H9 (cell line): ENCODE results near the gene ELFN1. TPM values are rescaled to one million over a fixed set of nuclear protein-coding genes. Genes with fewer than 3 reads are reported as not detected.

ENCODE experiments used
- DNase-seq: peaks from one replicate; pipeline ENCODE4 v3.0.0-alpha.2; 2017
- H2AFZ ChIP-seq: one replicate; pipeline ENCODE4 v1.6.1; 2013; ENCODE audit warnings: mild to moderate bottlenecking, low read length, control low read depth, moderate library complexity
- H2AK5ac ChIP-seq: 2 replicates; pipeline ENCODE4 v1.6.1; 2013; ENCODE audit warnings: low read length, control low read depth, mixed read lengths; ENCODE audit not compliant: insufficient read length
- H2BK120ac ChIP-seq: one replicate; pipeline ENCODE4 v1.6.1; 2013; ENCODE audit warnings: low read depth, mild to moderate bottlenecking, low read length, control low read depth, inconsistent platforms; ENCODE audit not compliant: poor library complexity, severe bottlenecking
- H2BK12ac ChIP-seq: 2 replicates; pipeline ENCODE4 v1.6.1; 2013; ENCODE audit warnings: low read length, control low read depth, mixed read lengths, low read depth; ENCODE audit not compliant: insufficient read length
- H2BK15ac ChIP-seq: 2 replicates; pipeline ENCODE4 v1.6.1; 2013; ENCODE audit warnings: low read depth, low read length, control low read depth
- H2BK20ac ChIP-seq: one replicate; pipeline ENCODE4 v1.6.1; 2013; ENCODE audit warnings: low read depth, mild to moderate bottlenecking, low read length, control low read depth, inconsistent platforms; ENCODE audit not compliant: poor library complexity, severe bottlenecking
- H2BK5ac ChIP-seq: 2 replicates; pipeline ENCODE4 v1.6.1; 2013; ENCODE audit warnings: low read length, control low read depth, mixed read lengths; ENCODE audit not compliant: insufficient read length
- H3K14ac ChIP-seq: 2 replicates; pipeline ENCODE4 v1.6.1; 2013; ENCODE audit warnings: low read length, control low read depth; ENCODE audit not compliant: insufficient read depth
- H3K18ac ChIP-seq: 2 replicates; pipeline ENCODE4 v1.6.1; 2013; ENCODE audit warnings: low read depth, mild to moderate bottlenecking, mixed read lengths, low read length, control low read depth; ENCODE audit not compliant: insufficient read length
- H3K23ac ChIP-seq: 2 replicates; pipeline ENCODE4 v1.6.1; 2013; ENCODE audit warnings: low read length, control low read depth, mixed read lengths, low read depth; ENCODE audit not compliant: insufficient read length
- H3K23me2 ChIP-seq: 2 replicates; pipeline ENCODE4 v1.6.1; 2013; ENCODE audit warnings: low read depth, mild to moderate bottlenecking, mixed read lengths, low read length, control low read depth; ENCODE audit not compliant: insufficient read length, poor library complexity, severe bottlenecking
- H3K27ac ChIP-seq: 2 replicates; pipeline ENCODE4 v1.5.1; 2013; ENCODE audit warnings: low read length, control low read depth, mixed read lengths, low read depth; ENCODE audit not compliant: insufficient read length
- H3K27me3 ChIP-seq: 2 replicates; pipeline ENCODE4 v1.6.1; 2013; ENCODE audit warnings: low read length, control low read depth, inconsistent platforms; ENCODE audit not compliant: insufficient read depth
- H3K4ac ChIP-seq: 2 replicates; pipeline ENCODE4 v1.6.1; 2013; ENCODE audit warnings: low read depth, mild to moderate bottlenecking, control low read depth, inconsistent platforms, low read length, moderate library complexity
- H3K4me1 ChIP-seq: 2 replicates; pipeline ENCODE4 v1.6.1; 2013; ENCODE audit warnings: low read length, control low read depth, inconsistent platforms; ENCODE audit not compliant: insufficient read depth
- H3K4me2 ChIP-seq: 2 replicates; pipeline ENCODE4 v1.6.1; 2013; ENCODE audit warnings: low read length, control low read depth, mixed read lengths; ENCODE audit not compliant: insufficient read length, insufficient read depth
- H3K56ac ChIP-seq: 2 replicates; pipeline ENCODE4 v1.6.1; 2013; ENCODE audit warnings: low read depth, mild to moderate bottlenecking, mixed read lengths, low read length, control low read depth; ENCODE audit not compliant: insufficient read length
- H3K79me1 ChIP-seq: 2 replicates; pipeline ENCODE4 v1.6.1; 2013; ENCODE audit warnings: low read depth, mild to moderate bottlenecking, moderate library complexity, low read length, control low read depth, inconsistent platforms; ENCODE audit not compliant: insufficient read depth, poor library complexity, severe bottlenecking
- H3K79me2 ChIP-seq: 2 replicates; pipeline ENCODE4 v1.6.1; 2013; ENCODE audit warnings: low read length, control low read depth, inconsistent platforms; ENCODE audit not compliant: insufficient read depth
- H3K9ac ChIP-seq: 2 replicates; pipeline ENCODE4 v1.6.1; 2013; ENCODE audit warnings: low read length, control low read depth, mixed read lengths; ENCODE audit not compliant: insufficient read length; ENCODE audit errors: extremely low read depth
- H3K9me3 ChIP-seq: one replicate; pipeline ENCODE4 v1.6.1; 2013; ENCODE audit warnings: low read depth, low read length, inconsistent platforms; ENCODE audit not compliant: control insufficient read depth
- H3T11ph ChIP-seq: one replicate; pipeline ENCODE4 v1.6.1; 2013; ENCODE audit warnings: mild to moderate bottlenecking, low read length, control low read depth, inconsistent platforms
- H4K20me1 ChIP-seq: one replicate; pipeline ENCODE4 v1.6.1; 2013; ENCODE audit not compliant: control insufficient read depth, insufficient read length, insufficient read depth
- H4K5ac ChIP-seq: 2 replicates; pipeline ENCODE4 v1.6.1; 2013; ENCODE audit warnings: low read depth, mild to moderate bottlenecking, mixed read lengths, low read length, control low read depth; ENCODE audit not compliant: insufficient read length
- H4K8ac ChIP-seq: replicated peaks from 2 replicates; pipeline ENCODE4 v1.6.1; 2013; ENCODE audit warnings: low read length, control low read depth, mixed read lengths, low read depth; ENCODE audit not compliant: insufficient read length
- H4K91ac ChIP-seq: 2 replicates; pipeline ENCODE4 v1.6.1; 2013; ENCODE audit warnings: low read depth, mild to moderate bottlenecking, moderate library complexity, mixed read lengths, low read length, control low read depth; ENCODE audit not compliant: insufficient read length
- H3K27ac Mint-ChIP-seq, 3 experiments: 2 replicates in 2 of 3; 3 replicates in 1 of 3; pipeline ENCODE4 v1.8.0; 2020 to 2021; ENCODE audit warnings: mixed read lengths in 3 of 3, mild to moderate bottlenecking in 1 of 3, moderate library complexity in 1 of 3
- H3K27me3 Mint-ChIP-seq: 2 replicates; pipeline ENCODE4 v1.8.0; 2021; ENCODE audit warnings: low read depth, mild to moderate bottlenecking, moderate library complexity, mixed read lengths
- H3K36me3 Mint-ChIP-seq, 3 experiments: 2 replicates in 2 of 3; 3 replicates in 1 of 3; pipeline ENCODE4 v1.8.0; 2020 to 2021; ENCODE audit warnings: low read depth in 3 of 3, mixed read lengths in 3 of 3; ENCODE audit not compliant: insufficient read depth in 1 of 3
- H3K4me1 Mint-ChIP-seq, 2 experiments: 2 replicates each; pipeline ENCODE4 v1.8.0; 2020; ENCODE audit warnings: mixed read lengths in 2 of 2
- H3K4me3 Mint-ChIP-seq, 2 experiments: 2 replicates in 1 of 2; 3 replicates in 1 of 2; pipeline ENCODE4 v1.8.0; 2020 to 2021; ENCODE audit warnings: mild to moderate bottlenecking in 2 of 2, mixed read lengths in 2 of 2, moderate library complexity in 1 of 2
- H3K9me3 Mint-ChIP-seq, 2 experiments: 2 replicates in 1 of 2; 3 replicates in 1 of 2; pipeline ENCODE4 v1.8.0; 2020; ENCODE audit warnings: mild to moderate bottlenecking in 2 of 2, mixed read lengths in 2 of 2, moderate library complexity in 1 of 2
- WGBS: extraction: QIAGEN DNeasy Blood & Tissue Kit; methylation state at CpG from one replicate; pipeline ENCODE4 v1.1.7; 2013; ENCODE audit warnings: missing lambda C conversion rate, low lambda C conversion rate, mixed read lengths; ENCODE audit not compliant: insufficient read length; ENCODE audit errors: extremely low coverage; 5-methylcytosine and 5-hydroxymethylcytosine counted together
- total RNA-seq: library from RNA; stranded (reverse); gene quantifications from 2 replicates; pipeline ENCODE4 v1.2.1, GENCODE V29; 2021
- TF ChIP-seq, protein P1 (sequence below): fragments of 200-600 bp; sonication (generic); conservative IDR thresholded peaks from 3 replicates; pipeline ENCODE4 v1.8.0; 2021; ENCODE audit warnings: antibody characterized with exemption, mild to moderate bottlenecking

ELFN1 gene
- total RNA-seq, 1 experiment from 2014 or later: 3.7 TPM

DNA sequence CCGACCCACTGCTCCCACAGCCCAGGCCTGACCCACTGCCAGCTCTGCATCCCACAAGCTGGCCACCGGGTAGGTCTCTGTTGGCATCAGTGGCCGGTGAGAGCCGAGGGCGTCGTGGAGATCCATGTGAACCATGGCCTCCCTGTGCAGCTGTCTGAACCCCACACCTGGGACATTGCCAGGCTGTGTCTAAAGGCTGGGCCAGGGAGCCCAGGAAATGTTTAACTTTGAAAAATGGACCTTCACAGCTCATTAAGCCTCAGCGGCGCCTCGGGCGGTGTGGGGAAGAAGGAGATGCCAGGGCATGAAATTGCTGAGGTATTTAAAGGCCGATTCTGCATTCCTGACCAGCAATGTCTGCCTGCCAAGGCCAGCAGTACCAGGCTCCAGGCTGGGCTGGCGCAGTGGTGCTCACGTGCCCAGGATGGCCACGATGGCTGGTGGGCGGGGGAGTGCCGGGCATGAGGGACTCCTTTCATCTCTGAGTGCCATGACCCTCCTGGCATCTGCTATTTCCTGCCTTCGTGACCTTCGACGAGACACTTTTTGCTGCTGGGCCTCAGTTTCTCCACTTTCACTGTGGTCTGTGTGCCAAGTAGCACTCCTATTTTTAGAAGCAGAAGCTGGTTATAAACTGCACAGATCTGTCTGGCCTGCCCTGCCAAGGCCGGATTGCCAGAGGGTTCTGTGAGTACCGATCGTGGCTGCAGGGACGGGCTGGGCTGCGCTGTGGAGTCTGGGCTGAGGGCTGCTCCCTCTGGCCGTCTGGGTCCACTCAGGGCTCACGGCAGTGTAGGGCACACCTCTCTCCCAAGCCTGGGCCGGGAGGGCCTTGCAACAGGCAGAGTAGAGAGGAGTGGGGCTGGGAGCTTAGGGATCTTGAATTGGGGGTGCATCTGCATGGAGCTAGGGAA is 21.8 kb downstream of the ELFN1 start:
- H3K27ac ChIP-seq: no peak overlapping the region
- no peaks in the 10 kb centered on the region for H4K20me1 ChIP-seq
- H3K23ac ChIP-seq: no peak overlapping the region
- no peaks in the 10 kb centered on the region; the same call in 1 of the 2 replicates for H3K4me1 ChIP-seq
- Mint-ChIP-seq H3K27me3 (peaks cover 10% of the 10 kb centered on the region), H3K27ac (0 out of 7 replicates have a peak overlapping the region, but pooled peaks of 1 of the 3 experiments have one; percentile 44), H3K4me3 (no peak overlapping the region), H3K9me3 (peaks cover 2 to 3% of the 10 kb centered on the region in 2 experiments; a peak in 4 of 5 replicates), H3K36me3 (no peaks in the 10 kb centered on the region), H3K4me1 (peaks cover 9 to 14% of the 10 kb centered on the region in 2 experiments)
- H2BK20ac ChIP-seq: no peak overlapping the region
- no peak overlapping the region for H4K91ac ChIP-seq
- DNase-seq: peak; percentile 25
- no peak overlapping the region for H2BK5ac ChIP-seq
- H3K18ac ChIP-seq: no peak overlapping the region
- TF ChIP-seq, protein P1, sequence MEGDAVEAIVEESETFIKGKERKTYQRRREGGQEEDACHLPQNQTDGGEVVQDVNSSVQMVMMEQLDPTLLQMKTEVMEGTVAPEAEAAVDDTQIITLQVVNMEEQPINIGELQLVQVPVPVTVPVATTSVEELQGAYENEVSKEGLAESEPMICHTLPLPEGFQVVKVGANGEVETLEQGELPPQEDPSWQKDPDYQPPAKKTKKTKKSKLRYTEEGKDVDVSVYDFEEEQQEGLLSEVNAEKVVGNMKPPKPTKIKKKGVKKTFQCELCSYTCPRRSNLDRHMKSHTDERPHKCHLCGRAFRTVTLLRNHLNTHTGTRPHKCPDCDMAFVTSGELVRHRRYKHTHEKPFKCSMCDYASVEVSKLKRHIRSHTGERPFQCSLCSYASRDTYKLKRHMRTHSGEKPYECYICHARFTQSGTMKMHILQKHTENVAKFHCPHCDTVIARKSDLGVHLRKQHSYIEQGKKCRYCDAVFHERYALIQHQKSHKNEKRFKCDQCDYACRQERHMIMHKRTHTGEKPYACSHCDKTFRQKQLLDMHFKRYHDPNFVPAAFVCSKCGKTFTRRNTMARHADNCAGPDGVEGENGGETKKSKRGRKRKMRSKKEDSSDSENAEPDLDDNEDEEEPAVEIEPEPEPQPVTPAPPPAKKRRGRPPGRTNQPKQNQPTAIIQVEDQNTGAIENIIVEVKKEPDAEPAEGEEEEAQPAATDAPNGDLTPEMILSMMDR: no peak
- H2BK12ac ChIP-seq: no peak overlapping the region
- no peak overlapping the region for H2BK120ac ChIP-seq
- H3T11ph ChIP-seq: no peak overlapping the region
- no peak overlapping the region for H2AFZ ChIP-seq
- no peak overlapping the region for H2BK15ac ChIP-seq
- H3K56ac ChIP-seq: no peak overlapping the region
- H3K4ac ChIP-seq: no peak overlapping the region
- no CpG with 5 or more reads among the region's 27 CpGs for whole genome bisulfite sequencing
- H3K14ac ChIP-seq: no peak overlapping the region
- H3K9me3 ChIP-seq: no peaks in the 10 kb centered on the region
- H3K23me2 ChIP-seq: no peaks in the 10 kb centered on the region
- no peak overlapping the region for H4K5ac ChIP-seq
- no peak overlapping the region for H2AK5ac ChIP-seq
- H3K79me1 ChIP-seq: no peaks in the 10 kb centered on the region
- H3K79me2 ChIP-seq: no peaks in the 10 kb centered on the region
- no peak overlapping the region for H3K9ac ChIP-seq
- H4K8ac ChIP-seq: no peak overlapping the region
- no peaks in the 10 kb centered on the region for H3K27me3 ChIP-seq
- no peak overlapping the region for H3K4me2 ChIP-seq
